GM19452 (cell line): ENCODE results near the gene ARID5B.
A peak's percentile ranks its signal among the peaks of the same experiment; 100 is the strongest.

Experiments used
- ATAC-seq: cut with Tn5 transposase; IDR thresholded peaks from one replicate; pipeline ENCODE4 v1.9.1; 2021; ENCODE audit not compliant: unreplicated experiment

ARID5B gene

GRCh38 chr10:62069452-62070178 lies 168.1 kb downstream of the ARID5B start:
- no peak for ATAC-seq

GRCh38 chr10:62071846-62072281 lies 170.4 kb downstream of the ARID5B start:
- no peak for ATAC-seq

GRCh38 chr10:62072901-62073300 lies 171.4 kb downstream of the ARID5B start:
- no peak for ATAC-seq

- no peak for ATAC-seq
These were observed 171.9 kb downstream of the ARID5B start for GRCh38 chr10:62073429-62073828.

GRCh38 chr10:62075414-62075813 lies 173.9 kb downstream of the ARID5B start:
- no peak for ATAC-seq

- no peak for ATAC-seq
These were observed 174.4 kb downstream of the ARID5B start for GRCh38 chr10:62075912-62076311.

GRCh38 chr10:62076891-62077290 lies 175.4 kb downstream of the ARID5B start:
- no peak for ATAC-seq

GRCh38 chr10:62077330-62078015 lies 176.0 kb downstream of the ARID5B start:
- no peak for ATAC-seq

GRCh38 chr10:62079885-62080559 lies 178.5 kb downstream of the ARID5B start:
- ATAC-seq, result peak; percentile 72

- no peak for ATAC-seq
These were observed 179.4 kb downstream of the ARID5B start for GRCh38 chr10:62080905-62081304.

GRCh38 chr10:62081341-62082270 lies 180.1 kb downstream of the ARID5B start:
- ATAC-seq, result no peak

GRCh38 chr10:62082271-62082656 lies 180.8 kb downstream of the ARID5B start:
- ATAC-seq, result no peak

- ATAC-seq, result peak; percentile 43
These were observed 181.4 kb downstream of the ARID5B start for GRCh38 chr10:62082729-62083411.

GRCh38 chr10:62083412-62084267 lies 182.1 kb downstream of the ARID5B start:
- no peak for ATAC-seq

GRCh38 chr10:62084451-62084850 lies 183.0 kb downstream of the ARID5B start:
- ATAC-seq, result no peak

GRCh38 chr10:62085404-62085803 lies 183.9 kb downstream of the ARID5B start:
- no peak for ATAC-seq

GRCh38 chr10:62085821-62086220 lies 184.3 kb downstream of the ARID5B start:
- no peak for ATAC-seq

GRCh38 chr10:62087329-62087728 lies 185.8 kb downstream of the ARID5B start:
- ATAC-seq, result no peak

- no peak for ATAC-seq
These were observed 187.3 kb downstream of the ARID5B start for GRCh38 chr10:62088786-62089185.
